ENCODE data around the gene CD300LB. TPM values are rescaled to one million over a fixed set of nuclear protein-coding genes. Genes with fewer than 3 reads are reported as not detected.
"Not testable (repeated sequence)": the region's sequence is repeated elsewhere in the genome, so short reads cannot be mapped to it uniquely, and the experiment has no call there.

The CD300LB gene
- total RNA-seq: not detected in 2 replicates

- DNase-seq (ENCODE audit: extremely low read depth, low read depth, low spot score): no peak
These were observed at the start of gene CD300LB for GRCh38 chr17:74531231-74531761. CD300LB (minus strand) TSS chr17:74531475; CDS start chr17:74531350, 125 bp downstream.

- DNase-seq (ENCODE audit: extremely low read depth, low read depth, low spot score): no peak
These were observed 48.6 kb upstream of the CD300LB start for GRCh38 chr17:74579900-74580299.

GRCh38 chr17:74578979-74579378 is 47.7 kb upstream of the CD300LB start:
- DNase-seq (ENCODE audit: extremely low read depth, low read depth, low spot score): no peak

- no peak for DNase-seq (ENCODE audit: extremely low read depth, low read depth, low spot score)
These were observed 43.3 kb upstream of the CD300LB start for GRCh38 chr17:74574489-74575142.

- DNase-seq (ENCODE audit: extremely low read depth, low read depth, low spot score): not testable (repeated sequence)
These were observed 42.4 kb upstream of the CD300LB start for GRCh38 chr17:74573635-74574034.

GRCh38 chr17:74573169-74573568 is 41.9 kb upstream of the CD300LB start:
- no peak for DNase-seq (ENCODE audit: extremely low read depth, low read depth, low spot score)

GRCh38 chr17:74571621-74572270 is 40.5 kb upstream of the CD300LB start:
- no peak for DNase-seq (ENCODE audit: extremely low read depth, low read depth, low spot score)

- no peak for DNase-seq (ENCODE audit: extremely low read depth, low read depth, low spot score)
These were observed 38.0 kb upstream of the CD300LB start for GRCh38 chr17:74569020-74570003.

- DNase-seq (ENCODE audit: extremely low read depth, low read depth, low spot score): no peak
These were observed 37.0 kb upstream of the CD300LB start for GRCh38 chr17:74568106-74568873.

GRCh38 chr17:74567397-74567796 is 36.1 kb upstream of the CD300LB start, which contains the start of gene CD300H:
CD300H (minus strand) TSS chr17:74567509.
- no peak for DNase-seq (ENCODE audit: extremely low read depth, low read depth, low spot score)

- no peak for DNase-seq (ENCODE audit: extremely low read depth, low read depth, low spot score)
These were observed 35.0 kb upstream of the CD300LB start for GRCh38 chr17:74566132-74566753.

- DNase-seq (ENCODE audit: extremely low read depth, low read depth, low spot score): no peak
These were observed 33.9 kb upstream of the CD300LB start for GRCh38 chr17:74565126-74565525.

GRCh38 chr17:74563358-74563757 is 32.1 kb upstream of the CD300LB start:
- DNase-seq (ENCODE audit: extremely low read depth, low read depth, low spot score): no peak

- no peak for DNase-seq (ENCODE audit: extremely low read depth, low read depth, low spot score)
These were observed 30.3 kb upstream of the CD300LB start for GRCh38 chr17:74561586-74561985.

GRCh38 chr17:74558882-74559519 is 27.7 kb upstream of the CD300LB start:
- DNase-seq (ENCODE audit: extremely low read depth, low read depth, low spot score): no peak

- DNase-seq (ENCODE audit: extremely low read depth, low read depth, low spot score): not testable (repeated sequence)
These were observed 27.1 kb upstream of the CD300LB start for GRCh38 chr17:74558402-74558801.

GRCh38 chr17:74555427-74555940 is 24.2 kb upstream of the CD300LB start:
- no peak for DNase-seq (ENCODE audit: extremely low read depth, low read depth, low spot score)

GRCh38 chr17:74554909-74555308 is 23.6 kb upstream of the CD300LB start:
- DNase-seq (ENCODE audit: extremely low read depth, low read depth, low spot score): no peak

- no peak for DNase-seq (ENCODE audit: extremely low read depth, low read depth, low spot score)
These were observed 20.8 kb upstream of the CD300LB start for GRCh38 chr17:74552037-74552436.
